ENCODE data around the gene KCNF1. TPM values are rescaled to one million over a fixed set of nuclear protein-coding genes. Genes with fewer than 3 reads are reported as not detected.

Gene KCNF1
- total RNA-seq, 2 experiments from 2014 or later: not detected

GRCh38 chr2:10906926-10907625 is 4.7 kb upstream of the KCNF1 start:
- Mint-ChIP-seq H3K4me3 (no peak overlapping the region), H3K9me3 (peaks cover 4% of the 10 kb centered on the region), H3K36me3 (no peaks in the 10 kb centered on the region), H3K27me3 (peaks cover 19% of the 10 kb centered on the region), H3K4me1 (no peaks in the 10 kb centered on the region), H3K27ac (no peak overlapping the region)
- no peak for DNase-seq

DNA sequence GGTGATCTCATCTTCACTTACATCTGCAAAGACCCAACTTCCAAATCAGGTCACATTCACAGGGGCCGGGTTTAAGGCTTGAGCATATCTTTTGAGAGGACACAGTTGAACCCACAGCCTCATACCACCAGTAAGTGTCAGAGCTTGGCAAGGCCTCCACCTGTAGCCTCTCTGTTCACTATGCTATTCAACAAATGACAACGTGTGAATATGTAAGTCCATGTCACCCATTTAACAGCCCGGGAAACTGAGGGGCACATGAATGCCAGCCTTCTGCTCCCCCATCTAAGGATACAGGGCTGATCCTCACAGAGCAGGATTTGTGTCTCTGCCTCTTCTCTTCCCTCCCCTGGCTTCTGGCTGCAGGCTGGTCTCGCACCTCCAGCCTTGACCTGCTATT is 3.5 kb upstream of the KCNF1 start:
- Mint-ChIP-seq H3K9me3 (peaks cover 4% of the 10 kb centered on the region), H3K27me3 (peaks cover 29% of the 10 kb centered on the region), H3K4me3 (no peak overlapping the region), H3K36me3 (no peaks in the 10 kb centered on the region), H3K4me1 (peaks cover 2% of the 10 kb centered on the region), H3K27ac (no peak overlapping the region)
- no peak for DNase-seq

DNA sequence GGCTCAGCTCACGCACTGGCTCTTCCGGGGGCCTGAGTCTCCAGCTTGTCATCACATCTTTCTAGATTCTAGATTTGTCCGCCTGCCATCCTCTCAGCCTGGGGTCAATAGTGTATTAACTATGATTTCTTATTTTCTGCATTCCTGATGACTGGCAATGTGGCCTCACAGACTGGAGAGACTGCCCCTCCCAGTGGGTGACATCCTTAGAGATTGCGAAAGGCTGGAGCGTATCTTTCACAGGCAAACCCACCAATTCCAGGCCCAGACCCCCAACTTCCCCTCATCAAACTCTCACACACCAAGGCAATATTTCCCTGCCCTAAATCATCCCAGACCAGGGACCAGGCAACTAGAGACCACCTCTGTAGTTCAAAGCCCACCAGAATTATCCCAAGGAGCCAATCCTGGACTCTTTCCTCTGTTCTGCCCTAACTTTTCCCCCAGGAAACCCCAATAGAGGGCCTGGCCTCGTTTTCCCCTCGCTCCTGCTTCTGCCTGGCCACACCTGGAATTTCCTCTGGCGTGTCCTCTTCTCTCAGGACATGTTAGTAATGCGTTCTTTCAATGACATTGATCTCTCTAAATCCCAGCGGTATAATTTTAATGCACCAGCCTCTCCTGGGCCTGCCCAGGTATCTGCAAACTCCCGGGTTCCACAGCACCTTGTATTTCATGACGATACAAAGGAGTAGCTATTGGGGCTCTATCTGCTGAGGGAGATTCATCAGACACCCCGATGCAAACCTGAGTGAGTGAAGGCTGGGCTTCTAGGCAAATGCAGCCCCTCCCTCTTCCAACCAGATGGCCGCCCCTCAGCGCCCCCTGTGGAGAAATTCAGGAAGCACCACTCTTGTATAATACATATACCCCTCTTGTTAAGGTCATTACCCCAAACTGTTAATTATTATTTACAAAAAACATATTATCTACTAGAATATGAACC is 2.4 kb upstream of the KCNF1 start:
- Mint-ChIP-seq H3K4me1 (peaks cover 2% of the 10 kb centered on the region), H3K27ac (no peak overlapping the region), H3K27me3 (peaks cover 36% of the 10 kb centered on the region), H3K9me3 (peaks cover 3% of the 10 kb centered on the region), H3K36me3 (no peaks in the 10 kb centered on the region), H3K4me3 (no peak overlapping the region)
- DNase-seq: peak; percentile 19

DNA sequence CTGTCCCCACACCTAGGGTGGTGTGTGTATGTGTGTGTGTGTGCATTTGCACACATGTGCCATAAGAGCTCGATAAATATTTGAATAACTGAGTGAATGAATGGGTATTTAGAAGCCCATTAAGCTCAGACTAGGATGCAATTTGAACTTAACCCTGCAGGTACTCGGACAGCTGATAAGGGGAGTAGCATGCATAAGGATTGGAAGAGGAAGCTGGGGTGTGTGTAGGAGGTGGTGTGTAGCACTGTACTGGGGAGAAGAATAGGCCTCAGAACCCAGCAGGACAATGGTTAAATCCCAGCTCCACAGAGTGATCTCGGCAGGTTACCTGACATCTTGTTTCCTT is 1.8 kb upstream of the KCNF1 start:
- Mint-ChIP-seq H3K4me1 (peaks cover 2% of the 10 kb centered on the region), H3K36me3 (no peaks in the 10 kb centered on the region), H3K9me3 (no peaks in the 10 kb centered on the region), H3K27me3 (peaks cover 41% of the 10 kb centered on the region), H3K4me3 (no peak overlapping the region), H3K27ac (no peak overlapping the region)
- no peak for DNase-seq

DNA sequence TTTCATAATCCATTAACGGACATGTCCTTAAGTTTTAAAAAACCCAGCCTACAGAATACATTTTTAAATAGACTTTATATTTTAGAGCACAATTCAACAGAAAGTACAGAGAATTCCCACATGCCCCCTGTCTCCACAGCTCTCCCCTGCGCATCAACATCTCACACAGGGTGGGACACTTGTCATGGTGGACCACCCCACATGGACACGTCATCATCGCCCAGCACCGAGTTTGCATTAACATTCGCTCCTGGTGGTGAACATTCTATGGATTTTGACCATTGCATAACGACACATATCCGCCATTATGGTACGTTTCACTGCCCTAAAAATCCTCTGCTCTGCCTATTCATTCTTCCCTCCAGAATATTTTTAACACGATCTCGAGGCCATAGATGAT is 1.1 kb upstream of the KCNF1 start:
- H3K27me3 Mint-ChIP-seq: peaks cover 41% of the 10 kb centered on the region
- H3K4me3 Mint-ChIP-seq: peak overlapping the region; percentile 19
- peaks cover 2% of the 10 kb centered on the region for H3K4me1 Mint-ChIP-seq
- no peak overlapping the region for H3K27ac Mint-ChIP-seq
- H3K9me3 Mint-ChIP-seq: no peaks in the 10 kb centered on the region
- no peaks in the 10 kb centered on the region for H3K36me3 Mint-ChIP-seq
- no peak for DNase-seq

- Mint-ChIP-seq H3K36me3 (no peaks in the 10 kb centered on the region), H3K27me3 (peaks cover 41% of the 10 kb centered on the region), H3K4me3 (peak overlapping the region; percentile 30), H3K27ac (no peak overlapping the region), H3K4me1 (peaks cover 2% of the 10 kb centered on the region), H3K9me3 (no peaks in the 10 kb centered on the region)
- DNase-seq: no peak
Observed at GRCh38 chr2:10912076-10912731, 470 bp downstream of the KCNF1 start.

GRCh38 chr2:10912796-10913455 is 1.2 kb downstream of the KCNF1 start:
- H3K4me3 Mint-ChIP-seq: no peak overlapping the region
- peaks cover 2% of the 10 kb centered on the region for H3K4me1 Mint-ChIP-seq
- no peaks in the 10 kb centered on the region for H3K9me3 Mint-ChIP-seq
- no peak for DNase-seq
- peaks cover 41% of the 10 kb centered on the region for H3K27me3 Mint-ChIP-seq
- H3K36me3 Mint-ChIP-seq: no peaks in the 10 kb centered on the region
- no peak overlapping the region for H3K27ac Mint-ChIP-seq

DNA sequence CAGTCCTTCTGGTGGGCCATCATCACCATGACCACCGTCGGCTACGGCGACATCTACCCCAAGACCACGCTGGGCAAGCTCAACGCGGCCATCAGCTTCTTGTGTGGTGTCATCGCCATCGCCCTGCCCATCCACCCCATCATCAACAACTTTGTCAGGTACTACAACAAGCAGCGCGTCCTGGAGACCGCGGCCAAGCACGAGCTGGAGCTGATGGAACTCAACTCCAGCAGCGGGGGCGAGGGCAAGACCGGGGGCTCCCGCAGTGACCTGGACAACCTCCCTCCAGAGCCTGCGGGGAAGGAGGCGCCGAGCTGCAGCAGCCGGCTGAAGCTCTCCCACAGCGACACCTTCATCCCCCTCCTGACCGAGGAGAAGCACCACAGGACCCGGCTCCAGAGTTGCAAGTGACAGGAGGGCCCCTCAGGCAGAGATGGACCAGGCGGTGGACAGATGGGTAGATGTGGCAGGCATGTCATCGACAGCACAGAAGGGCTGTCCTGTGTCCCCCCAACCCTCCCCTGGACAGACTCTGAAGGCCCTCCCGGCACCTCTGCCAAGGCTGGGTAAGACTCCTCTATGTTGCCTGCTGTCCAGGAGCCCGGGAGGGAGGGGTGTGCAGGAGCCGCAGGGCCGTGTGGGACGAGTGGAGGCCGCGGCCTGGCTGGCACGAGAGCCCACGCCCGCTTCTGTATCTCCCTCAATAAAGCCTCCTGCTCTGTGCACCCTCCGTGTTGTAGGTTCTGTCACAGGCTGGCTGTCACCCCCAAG is 2.0 kb downstream of the KCNF1 start:
- H3K27me3 Mint-ChIP-seq: peaks cover 41% of the 10 kb centered on the region
- H3K9me3 Mint-ChIP-seq: no peaks in the 10 kb centered on the region
- peaks cover 2% of the 10 kb centered on the region for H3K4me1 Mint-ChIP-seq
- no peaks in the 10 kb centered on the region for H3K36me3 Mint-ChIP-seq
- no peak for DNase-seq
- no peak overlapping the region for H3K4me3 Mint-ChIP-seq
- no peak overlapping the region for H3K27ac Mint-ChIP-seq

GRCh38 chr2:10914272-10914693 is 2.5 kb downstream of the KCNF1 start:
- H3K4me1 Mint-ChIP-seq: peaks cover 2% of the 10 kb centered on the region
- H3K27me3 Mint-ChIP-seq: peaks cover 41% of the 10 kb centered on the region
- no peak overlapping the region for H3K4me3 Mint-ChIP-seq
- no peak overlapping the region for H3K27ac Mint-ChIP-seq
- H3K9me3 Mint-ChIP-seq: no peaks in the 10 kb centered on the region
- no peak for DNase-seq
- no peaks in the 10 kb centered on the region for H3K36me3 Mint-ChIP-seq

GRCh38 chr2:10915236-10915635 is 3.5 kb downstream of the KCNF1 start:
- Mint-ChIP-seq H3K4me3 (no peak overlapping the region), H3K27me3 (peaks cover 41% of the 10 kb centered on the region), H3K36me3 (no peaks in the 10 kb centered on the region), H3K9me3 (no peaks in the 10 kb centered on the region), H3K27ac (no peak overlapping the region), H3K4me1 (peaks cover 2% of the 10 kb centered on the region)
- DNase-seq: no peak

DNA sequence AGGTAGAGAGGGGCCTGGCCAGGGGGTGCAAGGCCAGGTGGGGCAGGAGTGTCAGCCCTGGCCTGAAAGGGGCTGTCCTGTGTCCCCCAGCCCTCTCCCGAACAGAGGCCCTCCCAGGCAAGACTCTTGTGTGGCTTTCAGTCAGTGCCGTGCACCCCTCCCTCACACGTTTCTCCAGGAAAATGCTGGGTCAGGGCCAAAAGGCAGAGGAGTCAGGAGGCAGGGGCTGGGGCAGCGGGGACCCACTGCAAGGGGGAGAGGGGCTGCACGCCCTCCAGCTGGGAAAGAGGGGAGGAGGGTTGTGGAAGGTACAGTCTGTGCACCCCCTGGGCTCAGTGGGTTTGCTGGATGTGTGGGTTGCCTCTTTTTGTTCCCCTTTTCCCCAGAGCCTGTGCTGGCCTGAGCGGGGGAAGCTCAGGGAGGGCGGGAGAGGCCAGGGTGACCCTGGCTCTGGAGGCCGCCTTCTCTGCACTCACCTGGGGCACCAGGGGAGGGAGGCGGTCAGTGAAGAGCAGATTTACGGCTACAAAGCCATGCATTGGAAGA is 4.1 kb downstream of the KCNF1 start:
- DNase-seq: no peak
- Mint-ChIP-seq H3K27ac (peak overlapping the region; percentile 45), H3K27me3 (peaks cover 36% of the 10 kb centered on the region), H3K4me1 (peaks cover 2% of the 10 kb centered on the region), H3K4me3 (no peak overlapping the region), H3K9me3 (no peaks in the 10 kb centered on the region), H3K36me3 (no peaks in the 10 kb centered on the region)

DNA sequence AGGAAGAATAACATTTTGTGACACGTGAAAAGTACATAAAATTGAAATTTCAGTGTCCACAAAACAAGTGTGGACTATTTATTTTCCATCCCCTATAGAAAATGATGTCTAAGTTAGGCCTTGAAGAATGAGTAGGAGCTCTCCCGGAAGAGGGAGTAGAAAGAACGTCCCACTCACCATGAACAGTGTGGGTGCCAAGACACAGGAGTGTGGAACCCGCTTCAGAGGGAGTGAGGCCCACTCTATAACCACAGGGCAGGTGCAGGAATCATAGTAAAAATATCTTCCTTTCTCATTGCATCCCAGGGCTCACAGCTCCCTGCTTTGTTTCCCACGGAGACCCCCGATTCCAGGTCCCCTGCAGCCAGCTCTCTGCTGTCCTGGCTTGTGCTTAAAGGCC is 5.2 kb downstream of the KCNF1 start:
- H3K36me3 Mint-ChIP-seq: no peaks in the 10 kb centered on the region
- H3K9me3 Mint-ChIP-seq: no peaks in the 10 kb centered on the region
- no peak overlapping the region for H3K4me3 Mint-ChIP-seq
- H3K4me1 Mint-ChIP-seq: peaks cover 2% of the 10 kb centered on the region
- no peak for DNase-seq
- H3K27me3 Mint-ChIP-seq: peaks cover 27% of the 10 kb centered on the region
- no peak overlapping the region for H3K27ac Mint-ChIP-seq

GRCh38 chr2:10917927-10918326 is 6.2 kb downstream of the KCNF1 start:
- H3K4me3 Mint-ChIP-seq: no peak overlapping the region
- no peaks in the 10 kb centered on the region for H3K36me3 Mint-ChIP-seq
- H3K4me1 Mint-ChIP-seq: no peaks in the 10 kb centered on the region
- no peaks in the 10 kb centered on the region for H3K9me3 Mint-ChIP-seq
- no peak overlapping the region for H3K27ac Mint-ChIP-seq
- no peak for DNase-seq
- peaks cover 20% of the 10 kb centered on the region for H3K27me3 Mint-ChIP-seq

Data from activated naive CD8-positive, alpha-beta T cell treated with anti-CD3 and anti-CD28 coated beads for 36 hours (primary cell).